GM18870 (cell line): ENCODE results near the gene CARD19.

Experiments
- ATAC-seq: cut with Tn5 transposase; IDR thresholded peaks from one replicate; pipeline ENCODE4 v1.9.1; 2021; ENCODE audit warnings: moderate library complexity; ENCODE audit not compliant: unreplicated experiment

The CARD19 gene

GRCh38 chr9:93061791-93062763, 33.9 kb upstream of the CARD19 start:
- ATAC-seq: no peak

- peak; percentile 89 for ATAC-seq
Observed at GRCh38 chr9:93064392-93065134, 31.5 kb upstream of the CARD19 start.

- no peak for ATAC-seq
Observed at GRCh38 chr9:93065135-93065720, 30.8 kb upstream of the CARD19 start.

- ATAC-seq: no peak
Observed at GRCh38 chr9:93066978-93067603, 28.9 kb upstream of the CARD19 start.

- ATAC-seq: no peak
Observed at GRCh38 chr9:93068956-93069355, 27.1 kb upstream of the CARD19 start.

- ATAC-seq: no peak
Observed at GRCh38 chr9:93071464-93071863, 24.6 kb upstream of the CARD19 start.

- no peak for ATAC-seq
Observed at GRCh38 chr9:93072383-93072795, 23.6 kb upstream of the CARD19 start.

- no peak for ATAC-seq
Observed at GRCh38 chr9:93076101-93076791, 19.8 kb upstream of the CARD19 start.

GRCh38 chr9:93076792-93077128, 19.3 kb upstream of the CARD19 start:
- ATAC-seq: no peak

- no peak for ATAC-seq
Observed at GRCh38 chr9:93077367-93077766, 18.6 kb upstream of the CARD19 start.

- ATAC-seq: no peak
Observed at GRCh38 chr9:93077811-93078210, 18.2 kb upstream of the CARD19 start.

- ATAC-seq: no peak
Observed at GRCh38 chr9:93079371-93079770, 16.6 kb upstream of the CARD19 start.

- ATAC-seq: no peak
Observed at GRCh38 chr9:93080406-93080805, 15.6 kb upstream of the CARD19 start.

- ATAC-seq: no peak
Observed at GRCh38 chr9:93081081-93081529, 14.9 kb upstream of the CARD19 start.

GRCh38 chr9:93081931-93082330, 14.1 kb upstream of the CARD19 start:
- no peak for ATAC-seq

- no peak for ATAC-seq
Observed at GRCh38 chr9:93082841-93083411, 13.1 kb upstream of the CARD19 start.

GRCh38 chr9:93083592-93084470, 12.2 kb upstream of the CARD19 start:
- no peak for ATAC-seq

GRCh38 chr9:93084471-93084881, 11.5 kb upstream of the CARD19 start:
- ATAC-seq: no peak

- ATAC-seq: no peak
Observed at GRCh38 chr9:93085676-93086075, 10.3 kb upstream of the CARD19 start.
